ENCODE measurements around the gene CLCN1. TPM values are rescaled to one million over a fixed set of nuclear protein-coding genes. Genes with fewer than 3 reads are reported as not detected.
A peak's percentile ranks its signal among the peaks of the same experiment; 100 is the strongest.

The CLCN1 gene
- total RNA-seq, 1 donor from 2014 or later, result not detected

GRCh38 chr7:143322760-143323633, 7.1 kb downstream of the CLCN1 start:
- H3K4me3 Mint-ChIP-seq, result no peak overlapping the region

DNA sequence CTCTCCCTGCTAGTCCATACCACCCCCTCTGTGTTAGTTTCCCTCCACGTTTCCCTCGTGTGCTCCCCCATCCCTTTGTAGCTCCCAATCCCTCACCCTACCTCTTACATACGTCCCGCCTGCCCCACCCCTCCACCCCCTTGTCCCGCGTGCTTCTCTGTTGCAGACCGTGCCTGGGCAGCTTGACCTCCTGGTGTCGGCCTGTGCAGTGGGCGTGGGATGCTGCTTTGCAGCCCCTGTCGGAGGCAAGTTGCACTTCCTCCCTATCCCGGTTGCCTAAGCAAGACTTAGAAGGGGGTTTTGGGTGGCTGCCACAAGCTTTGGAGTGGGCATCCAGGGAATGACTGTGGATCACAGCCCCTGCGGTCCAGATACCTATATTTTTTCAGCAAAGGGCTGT, 7.7 kb downstream of the CLCN1 start:
- no peak for DNase-seq (ENCODE audit: low read depth, low spot score)
- H3K27ac Mint-ChIP-seq (ENCODE audit: unreplicated experiment), result peak overlapping the region; percentile 75

More at GRCh38 chr7:143322760-143323633, 7.1 kb downstream of the CLCN1 start:
- H3K36me3 Mint-ChIP-seq (ENCODE audit: low read depth), result no peaks in the 10 kb centered on the region
- no peaks in the 10 kb centered on the region for H3K9me3 Mint-ChIP-seq
- TF ChIP-seq, protein P1, sequence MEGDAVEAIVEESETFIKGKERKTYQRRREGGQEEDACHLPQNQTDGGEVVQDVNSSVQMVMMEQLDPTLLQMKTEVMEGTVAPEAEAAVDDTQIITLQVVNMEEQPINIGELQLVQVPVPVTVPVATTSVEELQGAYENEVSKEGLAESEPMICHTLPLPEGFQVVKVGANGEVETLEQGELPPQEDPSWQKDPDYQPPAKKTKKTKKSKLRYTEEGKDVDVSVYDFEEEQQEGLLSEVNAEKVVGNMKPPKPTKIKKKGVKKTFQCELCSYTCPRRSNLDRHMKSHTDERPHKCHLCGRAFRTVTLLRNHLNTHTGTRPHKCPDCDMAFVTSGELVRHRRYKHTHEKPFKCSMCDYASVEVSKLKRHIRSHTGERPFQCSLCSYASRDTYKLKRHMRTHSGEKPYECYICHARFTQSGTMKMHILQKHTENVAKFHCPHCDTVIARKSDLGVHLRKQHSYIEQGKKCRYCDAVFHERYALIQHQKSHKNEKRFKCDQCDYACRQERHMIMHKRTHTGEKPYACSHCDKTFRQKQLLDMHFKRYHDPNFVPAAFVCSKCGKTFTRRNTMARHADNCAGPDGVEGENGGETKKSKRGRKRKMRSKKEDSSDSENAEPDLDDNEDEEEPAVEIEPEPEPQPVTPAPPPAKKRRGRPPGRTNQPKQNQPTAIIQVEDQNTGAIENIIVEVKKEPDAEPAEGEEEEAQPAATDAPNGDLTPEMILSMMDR (conservative IDR thresholded peaks at IDR 0.05), result no peak
- H3K27ac Mint-ChIP-seq (ENCODE audit: unreplicated experiment), result peak overlapping the region; percentile 75
- peaks cover 17% of the 10 kb centered on the region for H3K4me1 Mint-ChIP-seq
- no peaks in the 10 kb centered on the region for H3K27me3 Mint-ChIP-seq (ENCODE audit: low read depth)
- DNase-seq (ENCODE audit: low read depth, low spot score), result no peak

GRCh38 chr7:143325240-143325639, 9.3 kb downstream of the CLCN1 start:
- H3K27me3 Mint-ChIP-seq (ENCODE audit: low read depth), result no peaks in the 10 kb centered on the region
- peaks cover 17% of the 10 kb centered on the region for H3K4me1 Mint-ChIP-seq
- H3K4me3 Mint-ChIP-seq, result no peak overlapping the region
- H3K36me3 Mint-ChIP-seq (ENCODE audit: low read depth), result no peaks in the 10 kb centered on the region
- no peak for DNase-seq (ENCODE audit: low read depth, low spot score)
- H3K27ac Mint-ChIP-seq (ENCODE audit: unreplicated experiment), result no peak overlapping the region
- no peaks in the 10 kb centered on the region for H3K9me3 Mint-ChIP-seq
- TF ChIP-seq, protein P1 (conservative IDR thresholded peaks at IDR 0.05), result no peak

More for the DNA sequence above, 7.7 kb downstream of the CLCN1 start:
- H3K4me3 Mint-ChIP-seq, result no peak overlapping the region
- TF ChIP-seq, protein P1 (conservative IDR thresholded peaks at IDR 0.05), result no peak
- H3K36me3 Mint-ChIP-seq (ENCODE audit: low read depth), result no peaks in the 10 kb centered on the region
- H3K9me3 Mint-ChIP-seq, result no peaks in the 10 kb centered on the region
- H3K4me1 Mint-ChIP-seq, result peaks cover 17% of the 10 kb centered on the region
- no peaks in the 10 kb centered on the region for H3K27me3 Mint-ChIP-seq (ENCODE audit: low read depth)

DNA sequence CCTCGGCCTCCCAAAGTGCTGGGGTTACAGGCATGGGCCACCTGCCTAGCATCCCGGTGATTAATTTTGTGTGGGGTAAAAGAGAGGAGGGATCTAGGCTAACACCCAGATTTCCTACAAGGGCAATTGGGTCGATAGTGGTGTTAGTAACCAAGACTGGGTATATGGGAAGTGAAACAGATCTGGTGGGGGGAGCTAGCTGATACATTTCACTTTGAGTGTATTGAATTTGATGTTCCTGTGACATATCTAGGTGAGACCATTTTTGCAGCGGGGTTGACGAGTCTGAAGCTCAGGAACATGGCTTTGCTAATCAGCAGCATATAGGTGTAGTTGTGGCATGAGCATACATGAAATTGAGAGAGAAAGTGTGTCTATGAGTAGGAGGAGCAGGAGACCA, 12.0 kb downstream of the CLCN1 start:
- Mint-ChIP-seq H3K27ac (ENCODE audit: unreplicated experiment) (peak overlapping the region; percentile 10), H3K9me3 (no peaks in the 10 kb centered on the region), H3K27me3 (ENCODE audit: low read depth) (no peaks in the 10 kb centered on the region), H3K36me3 (ENCODE audit: low read depth) (no peaks in the 10 kb centered on the region), H3K4me1 (peaks cover 14% of the 10 kb centered on the region), H3K4me3 (no peak overlapping the region)
- DNase-seq (ENCODE audit: low read depth, low spot score), result no peak
- TF ChIP-seq, protein P1 (conservative IDR thresholded peaks at IDR 0.05), result no peak

- no peaks in the 10 kb centered on the region for H3K9me3 Mint-ChIP-seq
- H3K36me3 Mint-ChIP-seq (ENCODE audit: low read depth), result no peaks in the 10 kb centered on the region
- TF ChIP-seq, protein P1 (conservative IDR thresholded peaks at IDR 0.05), result no peak
- no peak for DNase-seq (ENCODE audit: low read depth, low spot score)
- no peaks in the 10 kb centered on the region for H3K27me3 Mint-ChIP-seq (ENCODE audit: low read depth)
- no peak overlapping the region for H3K4me3 Mint-ChIP-seq
- no peak overlapping the region for H3K27ac Mint-ChIP-seq (ENCODE audit: unreplicated experiment)
- no peaks in the 10 kb centered on the region for H3K4me1 Mint-ChIP-seq
These were observed 13.7 kb downstream of the CLCN1 start for GRCh38 chr7:143329471-143330170.
